ENCODE measurements around the gene JMJD7.

JMJD7 gene

DNA sequence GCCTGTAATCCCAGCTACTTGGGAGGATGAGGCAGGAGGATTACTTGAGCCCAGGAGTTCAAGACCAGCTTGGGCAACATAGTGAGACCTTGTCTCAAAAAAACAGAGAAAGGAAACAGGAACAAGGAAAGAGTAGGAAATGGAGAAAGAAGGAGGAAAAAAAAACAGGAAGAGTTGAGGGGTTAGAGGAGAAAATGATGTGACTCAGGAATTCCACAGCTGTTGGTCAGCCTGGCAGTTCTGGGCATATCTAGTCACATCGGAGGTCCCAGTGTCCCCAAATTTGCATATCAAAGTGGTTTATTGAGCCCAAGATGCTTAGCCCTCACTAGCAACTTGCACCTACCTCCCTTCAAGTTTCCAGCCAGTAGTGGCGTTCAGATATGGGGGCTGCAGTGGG, 18.8 kb upstream of the JMJD7 start:
- TF ChIP-seq ZNF274 (IDR thresholded peaks at IDR 0.05; ENCODE audit: low read depth, low read length) = no peak
- no peak overlapping the region for H3K4me3 ChIP-seq (ENCODE audit: low read length)

DNA sequence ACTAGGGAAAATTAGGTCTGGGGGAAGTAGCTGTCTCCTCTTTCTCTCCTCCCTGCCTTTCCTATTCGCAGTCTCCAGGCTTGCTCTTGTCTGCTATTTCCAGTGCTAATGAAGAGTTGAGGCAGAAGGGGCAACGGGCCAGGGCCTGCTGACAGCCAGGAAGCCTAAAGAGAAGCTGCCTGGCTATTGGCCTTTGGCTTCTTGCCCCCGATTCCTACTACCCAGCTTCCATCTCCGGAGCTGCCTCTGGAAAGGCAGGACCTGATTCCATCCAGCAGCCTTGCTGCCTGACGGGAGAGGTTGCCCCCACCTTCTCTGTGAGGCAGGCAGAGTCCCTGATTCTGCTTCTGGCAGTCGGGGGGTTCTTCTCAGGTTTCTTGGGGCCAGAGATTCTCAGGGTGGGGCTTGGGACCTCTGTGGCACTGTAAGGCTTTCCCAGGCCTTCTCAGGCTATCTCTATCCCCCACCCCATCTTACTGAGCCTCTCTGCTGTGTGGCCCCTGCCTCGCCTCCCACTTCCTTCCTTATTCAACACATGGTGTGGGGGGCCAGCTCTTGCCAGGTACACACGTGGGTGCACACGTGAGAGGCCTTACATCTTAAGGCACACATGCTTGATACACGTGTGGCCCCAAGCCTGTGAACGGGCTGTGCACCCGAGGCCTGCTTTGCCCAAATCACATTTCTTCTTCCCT, 18.2 kb upstream of the JMJD7 start:
- no peak overlapping the region for H3K4me3 ChIP-seq (ENCODE audit: low read length)
- no peak for TF ChIP-seq ZNF274 (IDR thresholded peaks at IDR 0.05; ENCODE audit: low read depth, low read length)

- no peak for TF ChIP-seq ZNF274 (IDR thresholded peaks at IDR 0.05; ENCODE audit: low read depth, low read length)
- H3K4me3 ChIP-seq (ENCODE audit: low read length) = no peak overlapping the region
Observed at GRCh38 chr15:41810651-41811431, 17.1 kb upstream of the JMJD7 start.

DNA sequence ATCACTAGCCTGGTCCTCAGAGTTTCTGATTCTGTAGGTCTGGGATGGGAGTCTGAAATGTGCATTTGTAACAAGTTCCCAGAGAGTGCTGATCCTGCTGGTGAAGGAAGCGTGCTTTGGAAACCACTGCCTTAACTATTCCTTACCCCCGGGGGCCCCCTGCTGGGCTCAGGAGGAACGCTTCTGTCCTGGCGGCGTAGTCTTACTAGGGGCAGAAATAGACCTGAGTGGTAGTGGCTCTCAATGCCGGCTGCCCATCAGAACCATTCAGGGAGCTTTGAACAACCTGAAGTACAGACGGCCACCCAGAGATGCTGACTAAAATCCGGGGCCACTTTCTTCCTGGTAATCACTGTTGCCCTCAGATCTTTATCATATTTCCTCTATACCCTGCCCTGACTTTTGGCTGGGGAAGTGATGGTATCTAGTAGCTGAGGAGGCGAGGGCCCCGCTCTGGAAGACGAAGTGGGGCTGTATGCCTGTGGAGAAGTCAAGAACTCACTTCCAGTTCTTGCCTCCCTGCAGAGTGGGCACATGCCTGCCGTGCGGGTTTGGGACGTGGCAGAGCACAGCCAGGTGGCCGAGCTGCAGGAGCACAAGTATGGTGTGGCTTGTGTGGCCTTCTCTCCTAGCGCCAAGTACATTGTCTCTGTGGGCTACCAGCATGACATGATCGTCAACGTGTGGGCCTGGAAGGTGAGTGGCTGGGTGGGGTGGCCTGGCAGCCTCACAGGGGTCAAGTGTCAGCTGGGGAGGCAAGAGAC, 16.3 kb upstream of the JMJD7 start:
- TF ChIP-seq ZNF274 (IDR thresholded peaks at IDR 0.05; ENCODE audit: low read depth, low read length) = no peak

GRCh38 chr15:41812820-41813375, 15.0 kb upstream of the JMJD7 start:
- H3K4me3 ChIP-seq (ENCODE audit: low read length) = no peak overlapping the region

More for the DNA sequence above, 16.3 kb upstream of the JMJD7 start:
- no peak overlapping the region for H3K4me3 ChIP-seq (ENCODE audit: low read length)

GRCh38 chr15:41813426-41813825, 14.5 kb upstream of the JMJD7 start:
- no peak for TF ChIP-seq ZNF274 (IDR thresholded peaks at IDR 0.05; ENCODE audit: low read depth, low read length)
- H3K4me3 ChIP-seq (ENCODE audit: low read length) = no peak overlapping the region

More at GRCh38 chr15:41812820-41813375, 15.0 kb upstream of the JMJD7 start:
- no peak for TF ChIP-seq ZNF274 (IDR thresholded peaks at IDR 0.05; ENCODE audit: low read depth, low read length)

DNA sequence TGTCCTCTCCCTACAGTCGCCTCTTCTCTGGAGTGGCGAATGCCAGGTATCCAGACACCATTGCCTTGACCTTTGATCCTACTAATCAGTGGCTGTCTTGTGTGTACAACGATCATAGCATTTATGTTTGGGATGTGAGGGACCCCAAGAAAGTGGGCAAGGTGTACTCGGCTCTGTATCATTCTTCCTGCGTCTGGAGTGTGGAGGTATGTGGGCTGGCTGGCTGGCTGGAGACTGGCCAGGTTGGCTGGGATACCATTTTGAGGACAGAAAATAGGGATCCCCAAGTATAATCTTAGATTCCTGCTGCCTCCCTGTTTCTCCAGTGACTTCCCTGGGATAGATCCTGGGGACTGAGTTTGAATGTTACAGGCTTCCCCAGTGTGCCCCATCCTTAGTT, 13.4 kb upstream of the JMJD7 start:
- no peak overlapping the region for H3K4me3 ChIP-seq (ENCODE audit: low read length)
- no peak for TF ChIP-seq ZNF274 (IDR thresholded peaks at IDR 0.05; ENCODE audit: low read depth, low read length)

GRCh38 chr15:41816788-41817187, 11.1 kb upstream of the JMJD7 start:
- no peak overlapping the region for H3K4me3 ChIP-seq (ENCODE audit: low read length)
- no peak for TF ChIP-seq ZNF274 (IDR thresholded peaks at IDR 0.05; ENCODE audit: low read depth, low read length)

DNA sequence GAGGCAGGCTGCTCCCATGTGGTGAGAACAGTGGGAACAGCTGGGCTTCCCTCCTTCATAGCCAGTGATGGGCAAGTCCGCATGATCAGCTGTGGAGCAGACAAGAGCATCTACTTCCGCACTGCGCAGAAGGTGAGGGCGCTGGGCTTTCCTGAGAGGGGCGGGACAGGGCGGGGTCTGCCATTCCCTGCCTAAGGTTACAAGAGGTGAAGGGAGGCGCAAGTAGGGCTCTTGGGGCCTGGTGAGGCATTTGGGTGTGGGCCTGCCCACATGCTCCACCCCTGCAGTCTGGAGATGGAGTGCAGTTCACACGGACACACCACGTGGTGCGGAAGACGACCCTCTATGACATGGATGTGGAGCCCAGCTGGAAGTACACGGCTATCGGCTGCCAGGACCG, 10.6 kb upstream of the JMJD7 start:
- no peak for TF ChIP-seq ZNF274 (IDR thresholded peaks at IDR 0.05; ENCODE audit: low read depth, low read length)
- H3K4me3 ChIP-seq (ENCODE audit: low read length) = no peak overlapping the region

DNA sequence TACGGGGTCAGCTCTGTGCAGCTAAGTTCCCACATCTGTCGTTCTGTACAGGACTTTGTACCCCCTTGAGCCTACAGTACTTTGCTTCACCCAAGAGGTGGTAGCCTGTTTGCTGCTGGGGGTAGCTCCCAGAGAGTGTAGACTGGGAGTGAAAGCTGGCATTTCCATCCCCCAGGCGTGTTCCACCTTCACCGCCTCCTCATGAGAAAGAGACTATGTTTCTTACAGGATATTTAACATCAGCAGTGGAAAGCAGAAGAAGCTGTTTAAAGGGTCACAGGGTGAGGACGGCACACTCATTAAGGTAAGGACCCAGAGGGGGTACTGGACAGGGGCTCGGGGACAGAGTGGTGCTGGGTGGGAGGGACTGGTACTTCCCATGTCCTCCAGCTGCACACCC, 10.1 kb upstream of the JMJD7 start:
- no peak for TF ChIP-seq ZNF274 (IDR thresholded peaks at IDR 0.05; ENCODE audit: low read depth, low read length)
- H3K4me3 ChIP-seq (ENCODE audit: low read length) = no peak overlapping the region

DNA sequence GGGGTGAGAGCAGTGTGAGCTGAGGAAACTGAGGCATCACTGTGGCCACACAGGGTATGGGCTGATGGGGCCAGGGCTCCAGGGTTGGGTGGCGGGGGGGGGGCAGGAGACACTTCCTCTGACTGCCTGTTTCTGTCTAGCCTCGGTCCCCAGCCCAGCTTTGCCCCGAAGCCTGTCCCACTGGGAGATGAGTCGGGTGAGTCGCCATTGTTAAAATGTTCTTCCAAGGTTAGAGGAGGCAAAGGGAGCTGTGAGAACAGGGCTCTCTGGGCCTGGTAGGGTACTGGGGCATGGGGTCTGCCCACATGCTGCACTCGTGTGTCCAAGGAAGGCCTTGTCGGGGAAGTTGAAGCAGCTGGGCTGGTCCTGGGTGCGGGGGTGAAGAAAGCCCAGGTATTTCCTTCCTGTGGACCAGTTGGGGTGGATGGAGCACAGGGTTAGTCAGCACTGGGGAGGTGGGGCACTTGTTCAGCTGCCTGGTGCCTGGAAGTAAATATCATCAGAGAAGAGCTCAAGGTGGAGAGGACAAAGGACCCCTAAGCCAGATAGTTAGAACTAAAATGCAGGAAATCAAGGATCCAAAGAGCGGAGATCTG, 8.3 kb upstream of the JMJD7 start:
- no peak for TF ChIP-seq ZNF274 (IDR thresholded peaks at IDR 0.05; ENCODE audit: low read depth, low read length)
- H3K4me3 ChIP-seq (ENCODE audit: low read length) = no peak overlapping the region

GRCh38 chr15:41820791-41821423, 7.0 kb upstream of the JMJD7 start:
- TF ChIP-seq ZNF274 (IDR thresholded peaks at IDR 0.05; ENCODE audit: low read depth, low read length) = no peak
- H3K4me3 ChIP-seq (ENCODE audit: low read length) = no peak overlapping the region

DNA sequence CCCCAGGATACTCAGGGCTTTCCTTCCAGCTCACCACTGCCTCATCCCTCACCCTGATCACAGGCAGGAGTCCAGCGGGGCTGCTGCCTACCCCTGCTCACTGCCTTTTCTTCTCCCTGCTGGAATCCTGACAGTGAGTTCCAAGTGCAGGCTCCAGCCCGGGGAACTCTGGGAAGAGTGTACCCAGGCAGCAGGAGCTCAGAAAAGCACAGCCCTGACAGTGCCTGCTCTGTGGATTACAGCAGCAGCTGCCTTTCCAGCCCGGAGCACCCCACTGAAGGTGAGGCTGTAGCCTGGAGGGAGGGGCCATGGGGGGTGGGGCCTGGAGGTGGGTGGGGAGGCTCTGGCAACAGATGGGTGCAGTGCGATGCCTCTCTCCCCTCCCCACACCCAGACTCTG, 6.1 kb upstream of the JMJD7 start:
- no peak overlapping the region for H3K4me3 ChIP-seq (ENCODE audit: low read length)
- TF ChIP-seq ZNF274 (IDR thresholded peaks at IDR 0.05; ENCODE audit: low read depth, low read length) = no peak

Measured in GM08714 (cell line).